Tracheal epithelial cell (primary cell): ENCODE measurements around the gene EDNRA. TPM values are rescaled to one million over a fixed set of nuclear protein-coding genes. Genes with fewer than 3 reads are reported as not detected.

Experiments
- total RNA-seq: library from RNA; depleted of rRNA; stranded (reverse); fragments of >200 nt; gene quantifications from 2 replicates; pipeline ENCODE4 v1.2.1, GENCODE V29; 2014

EDNRA gene
- 2.7 and 7.5 TPM in 2 replicates for total RNA-seq

GRCh38 chr4:147480891-147481576 lies at the start of gene EDNRA:
EDNRA (plus strand) TSS chr4:147481097; CDS start chr4:147485682, 4,585 bp downstream.

Other genes with a start within 250 kb of the EDNRA start
- 46.5 and 47.7 TPM in 2 replicates for gene TMEM184C, start 136.3 kb downstream of the EDNRA start, total RNA-seq
- 7.5 TPM in 2 replicates for gene PRMT9, start 203.1 kb downstream of the EDNRA start, total RNA-seq